ENCODE measurements around the gene ACTL7A.

DNA sequence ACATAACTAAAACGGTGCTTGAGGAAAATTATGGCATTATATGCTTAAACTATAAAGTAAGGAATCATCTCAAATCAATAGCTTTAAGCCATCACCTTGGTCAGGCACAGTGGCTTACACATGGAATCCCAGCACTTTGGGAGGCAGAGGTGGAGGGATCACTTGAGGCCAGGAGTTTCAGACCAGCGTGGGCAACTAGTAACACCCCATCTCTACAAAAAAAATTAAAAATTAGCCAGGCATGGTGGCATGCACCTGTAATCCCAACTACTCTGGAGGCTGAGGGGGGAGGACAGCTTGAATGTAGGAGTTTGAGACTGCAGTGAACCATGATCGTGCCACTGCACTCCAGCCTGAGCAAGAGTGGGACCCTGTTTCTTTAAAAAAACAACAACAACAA lies 22.6 kb downstream of the ACTL7A start:
- no peak for TF ChIP-seq FOXK2 (IDR thresholded peaks at IDR 0.05)
- TF ChIP-seq SP1 (IDR thresholded peaks at IDR 0.05) = no peak
- TF ChIP-seq ZNF384 (IDR thresholded peaks at IDR 0.05) = no peak
- TF ChIP-seq SUZ12 (IDR thresholded peaks at IDR 0.05) = no peak
- TF ChIP-seq FOXA1 (IDR thresholded peaks at IDR 0.05) = no peak
- no peak for TF ChIP-seq BHLHE40 (IDR thresholded peaks at IDR 0.05; ENCODE audit: borderline replicate concordance)

Measured in HEK293T (cell line).